Prostate gland (tissue), 2 donors: ENCODE data around the gene CRAT.

Source experiments
- CTCF ChIP-seq, 4 experiments: fragments of 200-600 bp in 2 of 4; fragments of 450-650 bp in 2 of 4; sonication (generic) in 2 of 4; IDR thresholded peaks; 1 replicate in 3 of 4; 2 replicates in 1 of 4; pipeline ENCODE4 v1.5.1; 2016 to 2019; ENCODE audit warnings: antibody characterized with exemption in 4 of 4, mild to moderate bottlenecking in 2 of 4, moderate library complexity in 2 of 4
- POLR2A ChIP-seq: fragments of 450-650 bp; IDR thresholded peaks from one replicate; pipeline ENCODE4 v1.6.1; 2016; ENCODE audit warnings: antibody characterized with exemption, mild to moderate bottlenecking
- POLR2AphosphoS5 ChIP-seq: sonication (generic); formaldehyde crosslinking; IDR thresholded peaks from one replicate; pipeline ENCODE4 v1.6.1; 2017; ENCODE audit warnings: antibody characterized with exemption

- no peak for TF ChIP-seq CTCF (IDR thresholded peaks at IDR 0.05)
- TF ChIP-seq POLR2A: no peak
- TF ChIP-seq POLR2AphosphoS5: no peak
Observed at GRCh38 chr9:129094387-129095169, 16.0 kb downstream of the CRAT start.
